Esophagus squamous epithelium (tissue), 5 donors: ENCODE results near the gene FAM174A. TPM values are rescaled to one million over a fixed set of nuclear protein-coding genes. Genes with fewer than 3 reads are reported as not detected.

Experiments
- DNase-seq: peaks from one replicate; lab custom pipeline; 2025; lab: John Stamatoyannopoulos, UW
- H3K27ac ChIP-seq, 4 donors: fragments of 200-600 bp; sonication (generic); one replicate each; pipeline ENCODE4 v1.5.1; 2016 to 2019; ENCODE audit warnings: mild to moderate bottlenecking in 1 of 4
- H3K27me3 ChIP-seq, 4 donors: fragments of 200-600 bp; sonication (generic); 1 replicate in 3 of 4; 2 replicates in 1 of 4; pipeline versions ENCODE4 v1.5.1 to v1.6.0; 2017 to 2021; ENCODE audit warnings: antibody characterized with exemption in 1 of 4
- H3K36me3 ChIP-seq, 3 donors: fragments of 200-600 bp; sonication (generic); one replicate each; pipeline ENCODE4 v1.5.1; 2016 to 2019
- H3K4me1 ChIP-seq, 3 donors: fragments of 200-600 bp; sonication (generic); one replicate each; pipeline ENCODE4 v1.5.1; 2017 to 2019
- H3K4me3 ChIP-seq, 4 donors: fragments of 200-600 bp; sonication (generic); 1 replicate in 3 of 4; 2 replicates in 1 of 4; pipeline ENCODE4 v1.5.1; 2016 to 2019; ENCODE audit warnings: mild to moderate bottlenecking in 2 of 4, moderate library complexity in 1 of 4
- H3K9me3 ChIP-seq, 3 donors: fragments of 200-600 bp; sonication (generic); one replicate each; pipeline ENCODE4 v1.5.1; 2016 to 2019
- CTCF ChIP-seq, 6 experiments: fragments of 450-650 bp in 4 of 6; fragments of 200-600 bp in 2 of 6; sonication (generic) in 2 of 6; IDR thresholded peaks; one replicate each; pipeline ENCODE4 v1.5.1; 2016 to 2019; ENCODE audit warnings: antibody characterized with exemption in 6 of 6, mild to moderate bottlenecking in 4 of 6, moderate library complexity in 4 of 6
- POLR2A ChIP-seq, 4 donors: fragments of 450-650 bp; IDR thresholded peaks; one replicate each; pipeline ENCODE4 v1.6.1; 2017; ENCODE audit warnings: antibody characterized with exemption in 4 of 4, mild to moderate bottlenecking in 4 of 4, moderate library complexity in 3 of 4
- WGBS, 2 donors: methylation state at CpG; one replicate each; pipeline ENCODE4 v1.1.5; 2018; 5-methylcytosine and 5-hydroxymethylcytosine counted together
- intact Hi-C: fragments of 100-400 bp; cut with DNase I; formaldehyde crosslinking; loops from one replicate; pipeline ENCODE4 v1.15.0; 2022
- total RNA-seq, 4 donors: library from RNA; depleted of rRNA; stranded (reverse); fragments of >200 nt; gene quantifications; one replicate each; pipeline ENCODE4 v1.1.0, GENCODE V29; 2016
- donor health status: DM: yes; HTN: yes; CAD: no.

FAM174A gene
- total RNA-seq, 4 donors from 2014 or later: 24.0 to 49.7 (median 32.4) TPM

GRCh38 chr5:100520348-100520747 is 14.8 kb upstream of the FAM174A start:
- Histone ChIP-seq H3K4me3 (no peak overlapping the region), H3K4me1 (peaks cover 0 to 23% (median 0%) of the 10 kb centered on the region in 3 donors), H3K36me3 (no peaks in the 10 kb centered on the region), H3K9me3 (peaks cover 0 to 9% (median 0%) of the 10 kb centered on the region in 3 donors), H3K27ac (no peak overlapping the region), H3K27me3 (no peaks in the 10 kb centered on the region)
- intact Hi-C loops: no loop called here
- TF ChIP-seq CTCF (IDR thresholded peaks at IDR 0.05) (no peak), POLR2A (IDR thresholded peaks at IDR 0.05) (no peak)
- WGBS, 2 donors: 88% methylated on average over 1 of the region's 1 CpG; no CpG with 5 or more reads in 1 of the 2 donors
- DNase-seq: no peak

DNA sequence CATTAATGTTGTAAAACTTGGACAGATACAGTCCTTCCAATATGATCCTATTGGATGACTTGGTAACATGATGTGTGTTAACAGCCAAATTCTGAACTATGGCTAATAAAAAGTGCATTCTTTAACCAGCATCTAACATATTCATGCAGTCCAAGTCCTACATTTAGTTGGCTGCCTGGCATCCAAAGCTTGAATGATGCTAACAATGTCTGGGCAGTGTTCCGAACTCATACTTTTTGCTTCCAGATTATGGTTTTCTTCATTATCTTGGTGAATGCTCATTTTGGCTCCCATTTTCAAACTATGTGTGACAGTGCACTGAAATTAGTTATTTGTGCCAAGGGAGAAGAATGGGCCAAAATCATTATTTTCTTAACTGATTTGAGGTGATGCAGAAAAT is 2.8 kb downstream of the FAM174A start:
- 57 to 71% methylated on average over 1 of the region's 1 CpG for WGBS, 2 donors
- Histone ChIP-seq H3K27me3 (no peaks in the 10 kb centered on the region), H3K4me3 (peak overlapping the region in 1 of 4 donors; percentile 14), H3K27ac (peak overlapping the region in 1 of 4 donors; percentile 69), H3K4me1 (peaks cover 19 to 80% (median 31%) of the 10 kb centered on the region in 3 donors), H3K36me3 (no peaks in the 10 kb centered on the region), H3K9me3 (no peaks in the 10 kb centered on the region)
- DNase-seq: no peak
- intact Hi-C loops: no loop called here
- TF ChIP-seq POLR2A (IDR thresholded peaks at IDR 0.05) (no peak), CTCF (IDR thresholded peaks at IDR 0.05) (no peak)

DNA sequence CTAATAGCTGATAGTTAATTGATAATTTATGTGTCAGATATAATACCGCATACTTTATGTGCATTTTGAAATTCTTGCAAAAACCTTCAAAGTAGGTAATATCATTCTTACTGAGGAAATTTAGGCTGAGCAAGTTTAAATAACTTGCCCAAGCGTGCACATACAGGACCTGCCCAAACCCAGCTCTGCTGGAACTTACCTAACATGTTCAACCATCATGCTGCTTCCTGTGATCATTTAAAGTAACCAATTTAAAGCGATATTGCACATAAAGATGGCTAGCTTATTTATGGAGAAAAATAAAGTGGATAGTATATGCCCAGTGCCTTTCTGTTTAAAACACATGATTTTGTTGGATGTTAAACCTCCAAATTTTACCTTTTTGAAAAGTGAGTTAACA is 4.3 kb downstream of the FAM174A start:
- DNase-seq: no peak
- Histone ChIP-seq H3K4me3 (peak overlapping the region in 2 of 4 donors; percentile 3 to 12), H3K27ac (peak overlapping the region in 2 of 4 donors; percentile 47 to 69), H3K9me3 (no peaks in the 10 kb centered on the region), H3K36me3 (no peaks in the 10 kb centered on the region), H3K4me1 (peaks cover 19 to 77% (median 32%) of the 10 kb centered on the region in 3 donors), H3K27me3 (no peaks in the 10 kb centered on the region)
- 42 to 58% methylated on average over 3 of the region's 3 CpGs for WGBS, 2 donors
- intact Hi-C loops: no loop called here
- TF ChIP-seq CTCF (IDR thresholded peaks at IDR 0.05) (no peak), POLR2A (IDR thresholded peaks at IDR 0.05) (no peak)

DNA sequence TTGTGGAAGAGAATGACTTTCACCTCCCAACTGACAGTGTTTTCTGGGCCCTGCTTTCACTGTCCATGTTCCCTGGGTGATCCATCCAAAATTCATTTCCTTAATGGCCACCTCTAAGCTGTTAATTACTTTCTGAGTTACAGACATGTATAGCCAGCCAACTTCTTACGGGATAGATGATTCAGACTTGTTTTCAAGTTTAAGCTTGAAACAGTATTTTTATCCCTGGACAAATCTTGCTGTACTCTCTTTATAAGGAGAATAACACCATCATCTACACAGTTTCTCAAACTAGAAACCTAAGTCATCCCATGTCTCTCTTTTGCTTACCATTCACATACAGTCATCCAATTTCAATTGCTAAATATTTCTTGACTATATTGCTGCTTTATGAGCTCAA is 6.9 kb downstream of the FAM174A start:
- intact Hi-C loops: no loop called here
- H3K27ac ChIP-seq: peak overlapping the region; percentile 17 to 63 (median 40)
- H3K27me3 ChIP-seq: no peaks in the 10 kb centered on the region
- no peaks in the 10 kb centered on the region for H3K36me3 ChIP-seq
- 27 to 31% methylated on average over 1 of the region's 1 CpG for WGBS, 2 donors
- no peak for DNase-seq
- no peak overlapping the region for H3K4me3 ChIP-seq
- no peaks in the 10 kb centered on the region for H3K9me3 ChIP-seq
- no peak for TF ChIP-seq POLR2A (IDR thresholded peaks at IDR 0.05)
- TF ChIP-seq CTCF (IDR thresholded peaks at IDR 0.05): no peak
- H3K4me1 ChIP-seq: peaks cover 8 to 60% (median 32%) of the 10 kb centered on the region in 3 donors

DNA sequence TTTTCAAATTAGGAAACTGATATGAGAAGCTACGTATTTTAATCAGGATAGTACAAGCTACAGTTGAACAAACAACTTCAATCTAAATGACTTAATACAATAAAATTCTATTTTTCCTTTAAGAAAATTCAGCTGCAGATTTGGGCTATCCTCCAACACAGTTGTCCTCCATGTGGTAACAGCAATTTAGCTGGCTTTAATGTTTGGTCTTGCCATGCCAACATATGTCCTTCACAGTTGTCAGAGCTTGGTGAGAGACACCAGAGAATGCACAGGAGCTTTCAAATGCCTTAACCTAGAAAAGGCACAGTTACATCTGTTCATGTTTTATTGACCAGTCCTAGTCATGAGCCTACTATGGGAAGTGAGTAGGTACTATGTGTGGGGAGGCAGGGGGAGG is 10.8 kb downstream of the FAM174A start:
- WGBS, 2 donors: 93 to 94% methylated on average over 1 of the region's 1 CpG

More for the DNA sequence above, 10.8 kb downstream of the FAM174A start:
- no peak overlapping the region for H3K27ac ChIP-seq
- no peaks in the 10 kb centered on the region for H3K27me3 ChIP-seq
- H3K36me3 ChIP-seq: no peaks in the 10 kb centered on the region
- no peak overlapping the region for H3K4me3 ChIP-seq
- peaks cover 0 to 21% (median 11%) of the 10 kb centered on the region in 3 donors for H3K4me1 ChIP-seq
- no peaks in the 10 kb centered on the region for H3K9me3 ChIP-seq
- no peak for DNase-seq
- no peak for TF ChIP-seq CTCF (IDR thresholded peaks at IDR 0.05)
- TF ChIP-seq POLR2A (IDR thresholded peaks at IDR 0.05): no peak
- intact Hi-C loops: no loop called here
